A172 (cell line): ENCODE results near the gene LRMDA. TPM values are rescaled to one million over a fixed set of nuclear protein-coding genes. Genes with fewer than 3 reads are reported as not detected.
A peak's percentile ranks its signal among the peaks of the same experiment; 100 is the strongest.

Experiments used
- DNase-seq: peaks from one replicate; pipeline ENCODE4 v3.0.0-alpha.2; 2015; ENCODE audit warnings: low spot score
- total RNA-seq: library from RNA; depleted of rRNA; stranded (reverse); fragments of >200 nt; shearing (Covaris generic); gene quantifications from 2 replicates; pipeline ENCODE4 v1.2.3, GENCODE V29; 2014

The LRMDA gene
- total RNA-seq, 1 experiment from 2014 or later = not detected

DNA sequence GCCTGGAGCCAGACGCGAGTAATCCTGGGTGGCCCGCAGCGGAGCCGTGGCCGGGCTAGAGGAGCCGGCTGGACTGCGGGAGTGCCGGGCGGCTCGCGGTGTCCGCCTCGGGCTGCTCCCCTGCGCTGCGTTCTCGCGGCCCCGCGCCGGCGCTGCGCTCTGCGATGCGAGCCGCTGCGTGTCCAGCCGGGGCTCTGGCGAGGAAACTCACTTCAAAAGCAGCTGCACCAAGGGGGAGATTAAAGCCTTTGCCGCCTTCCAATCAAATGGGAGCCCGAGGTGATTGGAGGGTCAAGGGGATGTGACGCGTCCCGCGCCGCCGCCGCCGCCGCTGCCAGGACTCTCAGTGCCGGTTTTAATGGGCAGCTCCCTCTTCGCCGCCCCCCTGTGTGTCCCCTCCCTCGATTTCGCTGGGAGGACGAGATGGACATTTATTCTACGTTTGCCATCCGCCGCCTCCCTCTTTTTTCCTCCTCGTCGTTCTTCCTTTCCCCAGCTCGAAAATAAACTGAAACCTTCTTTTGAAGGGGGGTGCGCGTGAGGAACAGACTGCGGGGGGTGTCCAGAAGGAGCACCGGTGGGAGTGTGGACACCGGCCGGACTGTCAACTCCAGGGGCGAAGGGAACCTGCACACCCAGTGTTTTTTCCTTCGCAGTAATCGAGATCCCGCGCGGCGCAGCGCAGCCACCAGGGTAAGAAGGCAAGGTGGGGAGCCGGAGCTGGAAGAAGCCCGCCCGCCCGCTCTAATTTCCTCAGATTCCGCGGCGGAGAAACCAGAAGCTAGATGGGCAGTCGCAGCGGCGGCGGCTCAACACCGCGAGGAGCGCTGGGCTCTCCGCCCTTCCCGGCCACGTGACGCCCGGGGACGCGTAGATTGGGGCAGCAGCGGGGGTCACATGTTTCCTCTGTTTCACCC lies 29.6 kb upstream of the LRMDA start, which contains the start of gene ZNF503:
ZNF503 (minus strand) TSS at position 196 of the 917 bp plus-strand sequence. CDS start 345 bp downstream, outside the sequence.
- DNase-seq = peak; percentile 96

DNA sequence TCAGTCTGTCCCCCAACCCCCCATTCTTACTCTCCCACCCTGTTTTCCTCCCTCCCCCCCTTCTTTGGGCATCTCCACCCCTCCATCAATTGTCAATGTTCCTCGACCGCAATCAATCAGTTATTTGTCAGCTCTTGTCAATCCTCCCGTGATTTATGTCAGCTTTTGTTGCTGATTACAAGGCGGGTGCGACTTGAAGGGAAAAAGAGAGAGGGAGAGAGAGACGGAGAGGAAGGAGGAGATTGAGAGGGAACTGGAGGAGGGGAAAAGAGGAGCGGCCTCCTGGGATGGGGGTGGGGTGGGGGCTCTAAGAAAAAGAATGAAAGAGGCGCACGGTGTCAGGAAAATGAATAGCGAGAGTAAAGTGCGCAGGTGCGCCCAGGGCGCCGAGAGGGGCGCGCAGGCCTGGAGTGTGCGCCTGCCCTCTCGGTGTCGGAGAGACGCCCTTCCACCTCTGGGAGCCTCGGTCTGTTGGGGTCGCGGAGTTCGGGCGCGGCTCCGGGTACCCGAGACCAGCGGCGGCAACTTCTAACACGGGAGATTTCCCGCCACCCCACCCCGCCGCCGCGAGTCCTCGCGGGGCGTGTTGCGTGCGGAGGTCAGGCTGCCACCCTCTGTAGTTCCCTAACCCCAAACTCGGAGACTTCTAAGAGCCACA lies 28.8 kb upstream of the LRMDA start:
- DNase-seq = no peak

DNA sequence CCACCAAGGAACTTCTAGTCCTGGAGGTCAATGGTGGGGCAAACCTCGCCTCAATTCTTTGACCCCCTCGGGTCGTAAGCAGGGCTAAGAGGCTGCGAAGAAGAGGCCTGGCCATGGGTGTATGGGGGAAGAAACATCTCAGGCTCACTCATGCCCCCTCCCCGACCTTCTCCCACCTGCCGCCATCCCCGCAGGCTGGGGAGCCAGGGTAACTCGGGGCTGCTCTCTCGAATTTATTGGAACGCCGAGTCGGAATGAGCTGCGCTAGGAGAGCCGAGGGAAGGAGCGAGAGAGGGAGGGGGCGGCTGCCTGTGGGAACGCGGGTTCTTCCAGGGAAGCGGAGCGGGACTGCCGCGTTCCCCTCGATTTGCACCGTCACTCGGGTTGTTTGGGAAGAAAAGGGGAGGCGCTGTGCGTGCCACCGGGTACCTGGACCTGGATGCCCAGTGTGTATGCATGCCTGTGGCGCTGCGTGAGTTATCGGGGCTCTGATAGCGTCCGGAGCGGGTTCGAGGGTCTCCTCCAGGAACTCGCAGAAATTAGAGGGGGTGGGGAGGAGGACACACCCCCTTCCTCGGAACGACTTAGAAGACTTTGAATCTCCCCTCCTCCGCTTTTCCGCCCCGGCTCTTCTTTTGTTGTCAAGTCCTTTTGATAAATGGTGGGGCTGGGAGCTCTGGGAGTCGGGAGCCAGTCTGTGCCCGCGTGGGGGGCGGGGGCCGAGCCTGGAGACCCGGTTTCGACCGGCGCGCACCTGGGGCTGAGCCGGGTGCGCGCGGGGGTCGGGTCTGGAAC lies 28.1 kb upstream of the LRMDA start:
- DNase-seq = peak; percentile 25

GRCh38 chr10:75403939-75404814 lies 27.2 kb upstream of the LRMDA start:
- DNase-seq = no peak

DNA sequence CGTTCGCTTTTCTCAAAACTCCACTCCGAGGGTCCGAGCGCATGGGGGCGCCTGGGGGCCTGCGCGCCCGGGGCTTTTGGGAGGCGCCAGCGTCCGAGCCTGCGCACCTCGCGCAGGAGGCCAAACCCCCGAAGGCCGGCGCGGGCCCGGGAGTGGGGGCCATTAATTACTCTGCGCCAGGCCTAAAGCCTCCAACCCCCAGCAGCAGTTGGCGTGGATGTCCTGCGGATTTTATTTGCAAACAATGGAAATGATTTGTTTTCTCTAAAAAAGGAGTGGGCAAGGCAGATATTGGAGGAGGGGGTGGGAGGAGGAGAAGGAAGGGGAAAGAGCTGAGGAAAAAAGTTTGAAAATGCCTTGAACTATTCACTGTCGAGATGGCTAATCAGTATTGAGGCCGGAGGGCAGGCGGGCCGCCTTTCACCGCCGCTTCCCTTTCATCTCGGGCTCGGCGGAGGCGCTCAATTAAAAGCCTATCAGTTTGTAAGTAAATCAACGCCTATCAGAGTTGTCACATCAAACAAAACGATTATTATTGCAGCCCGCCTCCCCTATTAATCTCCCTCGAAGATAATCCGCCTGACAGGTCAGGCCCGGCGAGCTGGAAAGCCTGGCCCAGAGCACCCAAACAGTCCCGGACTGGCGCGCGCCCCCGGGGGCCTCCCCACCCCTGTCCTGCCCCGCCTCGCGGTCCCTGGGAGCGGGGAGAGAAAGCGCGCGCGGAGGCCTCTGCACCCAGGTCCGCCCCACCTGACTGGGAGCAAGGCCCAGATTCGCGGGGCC lies 26.4 kb upstream of the LRMDA start:
- no peak for DNase-seq

DNA sequence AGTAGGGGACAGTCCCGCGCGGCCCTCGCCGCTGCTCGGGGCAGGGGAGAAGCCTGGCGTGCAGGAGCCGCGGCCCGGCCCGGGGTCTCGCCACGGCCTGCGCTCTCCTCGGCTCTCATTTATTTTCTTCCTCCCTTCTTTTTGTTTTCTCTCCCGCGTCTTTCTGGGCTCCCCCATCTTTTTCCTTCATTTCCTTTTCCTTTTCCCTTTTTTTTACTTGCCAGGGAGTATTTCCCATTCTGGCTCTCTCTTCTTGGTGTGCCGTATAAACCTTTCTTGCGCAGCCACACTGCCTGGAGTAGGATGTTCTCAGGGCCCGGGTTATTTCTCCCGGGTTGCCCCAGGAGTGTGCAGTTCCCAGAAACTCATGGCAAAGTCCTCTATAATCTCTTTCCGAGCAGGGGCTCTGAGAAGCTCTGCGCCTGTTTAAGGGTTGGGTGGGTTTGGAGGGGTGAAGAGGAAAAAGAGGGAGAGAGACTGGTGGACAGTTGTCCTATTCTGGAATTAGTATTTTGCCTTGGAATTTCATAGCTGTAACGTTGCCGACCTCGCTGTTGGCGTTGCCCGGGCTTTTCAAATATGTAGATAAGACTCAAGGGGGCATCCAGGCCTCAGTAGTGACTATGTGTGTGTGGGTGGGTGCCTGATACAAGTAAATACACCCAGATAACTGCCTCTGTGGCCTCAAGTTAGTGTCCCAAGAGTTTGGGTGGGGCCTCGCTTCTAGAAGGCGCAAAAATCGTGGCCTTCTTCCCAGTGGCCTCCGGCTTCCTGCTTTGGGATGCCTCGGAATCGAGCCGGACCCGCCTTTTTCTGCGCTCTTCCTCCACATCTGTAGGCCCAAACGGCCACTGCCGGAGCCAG lies 25.6 kb upstream of the LRMDA start:
- DNase-seq = no peak

GRCh38 chr10:75406462-75407223 lies 24.8 kb upstream of the LRMDA start:
- no peak for DNase-seq

GRCh38 chr10:75407224-75407712 lies 24.2 kb upstream of the LRMDA start:
- no peak for DNase-seq

- DNase-seq = no peak
These were observed 23.5 kb upstream of the LRMDA start for GRCh38 chr10:75407713-75408508.

GRCh38 chr10:75408509-75408875 lies 22.9 kb upstream of the LRMDA start:
- DNase-seq = no peak

GRCh38 chr10:75408911-75409885 lies 22.2 kb upstream of the LRMDA start:
- DNase-seq = no peak

- DNase-seq = no peak
These were observed 21.1 kb upstream of the LRMDA start for GRCh38 chr10:75410132-75411005.

- no peak for DNase-seq
These were observed 16.9 kb upstream of the LRMDA start for GRCh38 chr10:75414527-75414926.

DNA sequence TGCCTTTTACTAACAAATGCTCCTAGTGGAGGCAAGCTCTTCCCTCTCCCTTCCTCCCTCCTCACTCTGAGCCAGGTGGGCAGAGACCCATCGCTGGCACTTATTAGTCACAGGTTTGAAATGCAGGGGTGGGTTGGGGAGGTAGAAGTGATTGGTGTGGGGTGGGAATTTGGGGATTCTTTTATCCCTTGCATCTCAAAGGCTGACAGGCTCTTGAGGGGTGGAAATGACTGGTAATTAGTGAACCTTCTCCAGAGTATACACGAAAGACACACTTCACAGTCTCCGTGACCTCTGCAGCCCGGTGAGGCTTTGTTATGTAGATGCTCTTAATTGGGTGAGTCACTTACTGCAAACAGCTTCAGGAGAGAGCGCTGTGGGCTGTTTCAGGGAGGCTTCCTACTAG lies 13.9 kb upstream of the LRMDA start:
- DNase-seq = peak; percentile 40

GRCh38 chr10:75418293-75418692 lies 13.1 kb upstream of the LRMDA start:
- DNase-seq = no peak
